Gastrocnemius medialis (tissue), 4 donors: Measurements from ENCODE around the gene ENOSF1. TPM values are rescaled to one million over a fixed set of nuclear protein-coding genes. Genes with fewer than 3 reads are reported as not detected.
"Not testable (repeated sequence)": the region's sequence is repeated elsewhere in the genome, so short reads cannot be mapped to it uniquely, and the experiment has no call there.

ENCODE experiments used
- ATAC-seq, 2 donors: fragments of 150-250 bp; one replicate each; pipeline ENCODE4 v1.9.1; 2016
- DNase-seq, 2 donors: peaks; one replicate each; pipeline ENCODE4 v3.0.0-alpha.2; 2019
- H3K27ac ChIP-seq, 4 donors: fragments of 200-600 bp; sonication (generic); 1 replicate in 1 of 4; 2 replicates in 3 of 4; pipeline ENCODE4 v1.5.1; 2016 to 2018; ENCODE audit warnings: mild to moderate bottlenecking in 2 of 4, moderate library complexity in 1 of 4
- H3K27me3 ChIP-seq, 3 donors: fragments of 200-600 bp; sonication (generic) in 2 of 3; 1 replicate in 1 of 3; 2 replicates in 2 of 3; pipeline versions ENCODE4 v1.5.1 to v1.6.0; 2016 to 2019; ENCODE audit warnings: mild to moderate bottlenecking in 1 of 3, moderate library complexity in 1 of 3
- H3K36me3 ChIP-seq, 2 donors: fragments of 200-600 bp; sonication (generic) in 1 of 2; one replicate each; pipeline ENCODE4 v1.5.1; 2017 to 2018
- H3K4me1 ChIP-seq, 2 donors: fragments of 200-600 bp; sonication (generic) in 1 of 2; one replicate each; pipeline ENCODE4 v1.5.1; 2016 to 2017; ENCODE audit warnings: mild to moderate bottlenecking in 2 of 2
- H3K4me3 ChIP-seq, 4 donors: fragments of 200-600 bp; sonication (generic) in 3 of 4; 1 replicate in 1 of 4; 2 replicates in 3 of 4; pipeline ENCODE4 v1.5.1; 2016 to 2019; ENCODE audit warnings: mild to moderate bottlenecking in 2 of 4
- H3K9me3 ChIP-seq, 3 donors: fragments of 200-600 bp; sonication (generic) in 2 of 3; 1 replicate in 1 of 3; 2 replicates in 2 of 3; pipeline ENCODE4 v1.5.1; 2016 to 2019
- CTCF ChIP-seq, 5 experiments: fragments of 450-650 bp in 3 of 5; fragments of 200-600 bp in 2 of 5; sonication (generic) in 2 of 5; IDR thresholded peaks in 4 of 5; conservative IDR thresholded peaks in 1 of 5; 1 replicate in 4 of 5; 2 replicates in 1 of 5; pipeline ENCODE4 v1.5.1; 2016 to 2019; ENCODE audit warnings: antibody characterized with exemption in 5 of 5, mild to moderate bottlenecking in 3 of 5, moderate library complexity in 3 of 5
- POLR2A ChIP-seq, 2 donors: fragments of 450-650 bp; IDR thresholded peaks; one replicate each; pipeline ENCODE4 v1.6.1; 2017; ENCODE audit warnings: antibody characterized with exemption in 2 of 2, mild to moderate bottlenecking in 2 of 2, moderate library complexity in 2 of 2
- in situ Hi-C, 4 donors: fragments of 200-750 bp; cut with MboI; loops; one replicate each; pipeline versions ENCODE4 v1.15.0 to v1.8.0; 2017; ENCODE audit warnings: low sequenced_read_pairs in 4 of 4
- intact Hi-C: fragments of 100-400 bp; cut with DNase I; formaldehyde crosslinking; loops from one replicate; pipeline ENCODE4 v1.15.1; 2023; ENCODE audit warnings: low total_unique reads
- total RNA-seq, 4 donors: library from RNA; depleted of rRNA; stranded (reverse); fragments of >200 nt; gene quantifications; one replicate each; pipeline versions ENCODE4 v1.1.0 to v1.2.3, GENCODE V29; 2016

The ENOSF1 gene
- total RNA-seq, 4 donors from 2014 or later: 6.0 to 16.1 (median 10.3) TPM

- Histone ChIP-seq H3K4me1 (no peaks in the 10 kb centered on the region), H3K27me3 (no peaks in the 10 kb centered on the region), H3K9me3 (no peaks in the 10 kb centered on the region), H3K27ac (no peak overlapping the region), H3K4me3 (no peak overlapping the region), H3K36me3 (peaks cover 0 to 46% of the 10 kb centered on the region in 2 donors)
- DNase-seq (no peak), ATAC-seq (no peak)
- in situ Hi-C loops: no loop called here
- intact Hi-C loops: no loop called here
- TF ChIP-seq POLR2A (IDR thresholded peaks at IDR 0.05) (no peak), CTCF (IDR thresholded peaks at IDR 0.05 in 4 of 5, conservative IDR thresholded peaks at IDR 0.05 in 1 of 5) (no peak)
Measured at GRCh38 chr18:730692-731091, 18.3 kb upstream of the ENOSF1 start.

- H3K27me3 ChIP-seq, ATAC-seq, H3K4me3 ChIP-seq, in situ Hi-C loops, intact Hi-C loops, H3K27ac ChIP-seq, DNase-seq, H3K4me1 ChIP-seq, H3K9me3 ChIP-seq: not testable (repeated sequence)
- peaks cover 0 to 41% of the 10 kb centered on the region in 2 donors for H3K36me3 ChIP-seq
Measured at GRCh38 chr18:730120-730519, 17.7 kb upstream of the ENOSF1 start.

- Histone ChIP-seq H3K4me3 (no peak overlapping the region), H3K9me3 (no peaks in the 10 kb centered on the region), H3K27me3 (no peaks in the 10 kb centered on the region), H3K27ac (no peak overlapping the region), H3K4me1 (no peaks in the 10 kb centered on the region), H3K36me3 (peaks cover 0 to 10% of the 10 kb centered on the region in 2 donors)
- intact Hi-C loops: no loop called here
- ATAC-seq (no peak), DNase-seq (no peak)
- in situ Hi-C loops: no loop called here
- TF ChIP-seq POLR2A (IDR thresholded peaks at IDR 0.05) (no peak), CTCF (IDR thresholded peaks at IDR 0.05 in 4 of 5, conservative IDR thresholded peaks at IDR 0.05 in 1 of 5) (no peak)
Measured at GRCh38 chr18:725646-726045, 13.2 kb upstream of the ENOSF1 start.

- ATAC-seq (no peak), DNase-seq (no peak)
- no peaks in the 10 kb centered on the region for H3K4me1 ChIP-seq
- no peak overlapping the region for H3K4me3 ChIP-seq
- H3K27ac ChIP-seq: no peak overlapping the region
- in situ Hi-C loops: no loop called here
- H3K9me3 ChIP-seq: no peaks in the 10 kb centered on the region
- peaks cover 0 to 8% of the 10 kb centered on the region in 2 donors for H3K36me3 ChIP-seq
- intact Hi-C loops: no loop called here
- TF ChIP-seq CTCF (IDR thresholded peaks at IDR 0.05 in 4 of 5, conservative IDR thresholded peaks at IDR 0.05 in 1 of 5) (no peak), POLR2A (IDR thresholded peaks at IDR 0.05) (no peak)
- no peaks in the 10 kb centered on the region for H3K27me3 ChIP-seq
Measured at GRCh38 chr18:723541-724080, 11.2 kb upstream of the ENOSF1 start.

GRCh38 chr18:717003-717402 lies 4.6 kb upstream of the ENOSF1 start:
- Histone ChIP-seq H3K27ac (no peak overlapping the region), H3K36me3 (no peaks in the 10 kb centered on the region), H3K9me3 (no peaks in the 10 kb centered on the region), H3K27me3 (no peaks in the 10 kb centered on the region), H3K4me1 (no peaks in the 10 kb centered on the region), H3K4me3 (no peak overlapping the region)
- intact Hi-C loops (no loop called here), in situ Hi-C loops (no loop called here)
- ATAC-seq (no peak), DNase-seq (no peak)
- TF ChIP-seq CTCF (IDR thresholded peaks at IDR 0.05 in 4 of 5, conservative IDR thresholded peaks at IDR 0.05 in 1 of 5) (no peak), POLR2A (IDR thresholded peaks at IDR 0.05) (no peak)
